Neural progenitor cell (in vitro differentiated cells): ENCODE measurements around the gene NOS1AP. TPM values are rescaled to one million over a fixed set of nuclear protein-coding genes. Genes with fewer than 3 reads are reported as not detected.

Experiments used
- DNase-seq: peaks from one replicate; pipeline ENCODE4 v3.0.0-alpha.2; 2016; ENCODE audit warnings: low spot score
- H2AFZ ChIP-seq: fragments of 200-600 bp; sonication (generic); replicated peaks from 2 replicates; pipeline ENCODE4 v1.6.1; 2016; ENCODE audit warnings: antibody characterized with exemption
- H3F3A ChIP-seq: fragments of 200-600 bp; sonication (generic); 2 replicates; pipeline ENCODE4 v1.6.1; 2016; ENCODE audit warnings: antibody characterized with exemption, low read depth
- H3K27ac ChIP-seq: fragments of 200-600 bp; sonication (generic); 2 replicates; pipeline ENCODE4 v1.5.1; 2016; ENCODE audit warnings: mild to moderate bottlenecking
- H3K27me3 ChIP-seq: fragments of 200-600 bp; sonication (generic); 2 replicates; pipeline ENCODE4 v1.6.1; 2016; ENCODE audit warnings: mild to moderate bottlenecking, moderate library complexity
- H3K36me3 ChIP-seq: fragments of 200-600 bp; sonication (generic); 2 replicates; pipeline ENCODE4 v1.5.1; 2016
- H3K4me1 ChIP-seq: fragments of 200-600 bp; sonication (generic); 2 replicates; pipeline ENCODE4 v1.6.1; 2016; ENCODE audit warnings: mixed run types
- H3K4me2 ChIP-seq: fragments of 200-600 bp; sonication (generic); 2 replicates; pipeline ENCODE4 v1.6.1; 2016
- H3K4me3 ChIP-seq: fragments of 200-600 bp; sonication (generic); 2 replicates; pipeline ENCODE4 v1.5.1; 2016
- H3K79me2 ChIP-seq: fragments of 200-600 bp; sonication (generic); 2 replicates; pipeline ENCODE4 v1.6.1; 2016; ENCODE audit warnings: low read depth
- H3K9ac ChIP-seq: fragments of 200-600 bp; sonication (generic); 2 replicates; pipeline ENCODE4 v1.6.1; 2016
- H3K9me3 ChIP-seq: fragments of 200-600 bp; sonication (generic); 2 replicates; pipeline ENCODE4 v1.5.1; 2016; ENCODE audit warnings: low read depth
- H4K20me1 ChIP-seq: fragments of 200-600 bp; sonication (generic); 2 replicates; pipeline ENCODE4 v1.6.1; 2016; ENCODE audit warnings: low read depth
- H3K27ac Mint-ChIP-seq: 3 replicates; pipeline ENCODE4 v1.8.0; 2021; ENCODE audit warnings: mixed read lengths
- H3K27me3 Mint-ChIP-seq: 2 replicates; pipeline ENCODE4 v1.8.0; 2022; ENCODE audit warnings: low read depth, mild to moderate bottlenecking, inconsistent platforms, moderate library complexity, mixed read lengths; ENCODE audit not compliant: insufficient read depth
- H3K36me3 Mint-ChIP-seq: 3 replicates; pipeline ENCODE4 v1.8.0; 2021; ENCODE audit warnings: mixed read lengths
- H3K4me1 Mint-ChIP-seq: 3 replicates; pipeline ENCODE4 v1.8.0; 2021; ENCODE audit warnings: mixed read lengths
- H3K4me3 Mint-ChIP-seq: 3 replicates; pipeline ENCODE4 v1.8.0; 2021; ENCODE audit warnings: mild to moderate bottlenecking, moderate library complexity, mixed read lengths
- H3K9me3 Mint-ChIP-seq: 3 replicates; pipeline ENCODE4 v1.8.0; 2020; ENCODE audit warnings: mixed read lengths
- CTCF ChIP-seq: fragments of 200-600 bp; sonication (generic); IDR thresholded peaks from 2 replicates; pipeline ENCODE4 v1.5.1; 2017; ENCODE audit warnings: antibody characterized with exemption, mild to moderate bottlenecking
- EZH2 ChIP-seq: fragments of 200-600 bp; sonication (generic); IDR thresholded peaks from 2 replicates; pipeline ENCODE4 v1.6.1; 2017; ENCODE audit warnings: antibody characterized with exemption, mild to moderate bottlenecking, moderate library complexity
- EZH2phosphoT487 ChIP-seq: fragments of 200-600 bp; sonication (generic); IDR thresholded peaks from 2 replicates; pipeline ENCODE4 v1.6.1; 2017; ENCODE audit warnings: antibody characterized with exemption
- total RNA-seq: library from RNA; depleted of rRNA; stranded (reverse); fragments of >200 nt; gene quantifications from 2 replicates; pipeline ENCODE4 v1.2.3, GENCODE V29; 2015; ENCODE audit warnings: low replicate concordance

NOS1AP gene
- total RNA-seq, 1 donor from 2014 or later, result 2.4 TPM

GRCh38 chr1:162187687-162188276 lies 118.3 kb downstream of the NOS1AP start:
- Histone ChIP-seq H2AFZ (no peak overlapping the region), H3K4me3 (no peak overlapping the region), H3K36me3 (no peaks in the 10 kb centered on the region), H3K79me2 (peaks cover 23% of the 10 kb centered on the region), H4K20me1 (peaks cover under 1% of the 10 kb centered on the region), H3K27me3 (no peaks in the 10 kb centered on the region), H3K9me3 (no peaks in the 10 kb centered on the region), H3K27ac (no peak overlapping the region), H3K9ac (no peak overlapping the region), H3F3A (peaks cover under 1% of the 10 kb centered on the region), H3K4me1 (peaks cover 19% of the 10 kb centered on the region), H3K4me2 (no peak overlapping the region)
- peaks cover 22% of the 10 kb centered on the region for H3K4me1 Mint-ChIP-seq
- H3K27me3 Mint-ChIP-seq, result no peaks in the 10 kb centered on the region
- no peak overlapping the region for H3K4me3 Mint-ChIP-seq
- DNase-seq, result no peak
- no peak overlapping the region for H3K27ac Mint-ChIP-seq
- peaks cover 10% of the 10 kb centered on the region for H3K36me3 Mint-ChIP-seq
- TF ChIP-seq EZH2, result no peak
- no peak for TF ChIP-seq EZH2phosphoT487
- TF ChIP-seq CTCF, result no peak
- H3K9me3 Mint-ChIP-seq, result no peaks in the 10 kb centered on the region

GRCh38 chr1:162189345-162189744 lies 119.9 kb downstream of the NOS1AP start:
- no peaks in the 10 kb centered on the region for H3K9me3 Mint-ChIP-seq
- H3K27ac ChIP-seq, result no peak overlapping the region
- no peaks in the 10 kb centered on the region for H3K27me3 Mint-ChIP-seq
- no peak overlapping the region for H3K4me3 Mint-ChIP-seq
- H2AFZ ChIP-seq, result no peak overlapping the region
- no peak for DNase-seq
- H3K9ac ChIP-seq, result no peak overlapping the region
- no peak overlapping the region for H3K27ac Mint-ChIP-seq
- H3F3A ChIP-seq, result peaks cover 14% of the 10 kb centered on the region
- H3K4me2 ChIP-seq, result no peak overlapping the region
- H3K36me3 Mint-ChIP-seq, result peaks cover 9% of the 10 kb centered on the region
- no peaks in the 10 kb centered on the region for H3K36me3 ChIP-seq
- H3K27me3 ChIP-seq, result no peaks in the 10 kb centered on the region
- H3K4me3 ChIP-seq, result no peak overlapping the region
- H3K9me3 ChIP-seq, result no peaks in the 10 kb centered on the region
- H3K4me1 ChIP-seq, result peaks cover 32% of the 10 kb centered on the region
- H3K79me2 ChIP-seq, result peaks cover 23% of the 10 kb centered on the region
- peaks cover 21% of the 10 kb centered on the region for H3K4me1 Mint-ChIP-seq
- no peak for TF ChIP-seq EZH2
- no peak for TF ChIP-seq CTCF
- no peak for TF ChIP-seq EZH2phosphoT487
- peaks cover 15% of the 10 kb centered on the region for H4K20me1 ChIP-seq

GRCh38 chr1:162191396-162192305 lies 122.2 kb downstream of the NOS1AP start:
- Histone ChIP-seq H3K27me3 (no peaks in the 10 kb centered on the region), H3F3A (peaks cover 14% of the 10 kb centered on the region), H3K36me3 (no peaks in the 10 kb centered on the region), H3K9ac (no peak overlapping the region), H4K20me1 (peaks cover 24% of the 10 kb centered on the region), H3K9me3 (no peaks in the 10 kb centered on the region), H3K27ac (no peak overlapping the region), H3K4me3 (no peak overlapping the region), H3K79me2 (peaks cover 38% of the 10 kb centered on the region), H2AFZ (no peak overlapping the region), H3K4me1 (peaks cover 27% of the 10 kb centered on the region), H3K4me2 (no peak overlapping the region)
- no peak for DNase-seq
- no peak overlapping the region for H3K4me3 Mint-ChIP-seq
- TF ChIP-seq CTCF, result no peak
- TF ChIP-seq EZH2, result no peak
- no peak for TF ChIP-seq EZH2phosphoT487
- H3K9me3 Mint-ChIP-seq, result no peaks in the 10 kb centered on the region
- no peaks in the 10 kb centered on the region for H3K27me3 Mint-ChIP-seq
- H3K27ac Mint-ChIP-seq, result peak overlapping the region; percentile 50
- peaks cover 18% of the 10 kb centered on the region for H3K4me1 Mint-ChIP-seq
- peaks cover 4% of the 10 kb centered on the region for H3K36me3 Mint-ChIP-seq
